NB4 (cell line): ENCODE measurements around the gene DDX20.

ENCODE experiments used
- DNase-seq: peaks from one replicate; pipeline ENCODE4 v3.0.0; 2010; ENCODE audit warnings: low read depth
- H3K4me3 ChIP-seq: one replicate; pipeline ENCODE4 v1.5.1; 2011; ENCODE audit warnings: mild to moderate bottlenecking, low read depth, low read length, moderate library complexity
- MYC ChIP-seq: IDR thresholded peaks from 2 replicates; pipeline ENCODE4 v1.6.1; 2011; ENCODE audit warnings: low read depth, low read length
- POLR2A ChIP-seq: IDR thresholded peaks from 2 replicates; pipeline ENCODE4 v1.6.1; 2011; ENCODE audit warnings: mild to moderate bottlenecking; ENCODE audit not compliant: insufficient read length; ENCODE audit errors: extremely low read depth
- TF ChIP-seq, protein P1 (sequence below): IDR thresholded peaks from 2 replicates; pipeline ENCODE4 v1.6.1; 2011; ENCODE audit warnings: low read depth, low read length
- TF ChIP-seq, protein P2 (sequence below): IDR thresholded peaks from one replicate; pipeline ENCODE4 v1.5.1; 2012; ENCODE audit warnings: low read depth, low read length

Gene DDX20

DNA sequence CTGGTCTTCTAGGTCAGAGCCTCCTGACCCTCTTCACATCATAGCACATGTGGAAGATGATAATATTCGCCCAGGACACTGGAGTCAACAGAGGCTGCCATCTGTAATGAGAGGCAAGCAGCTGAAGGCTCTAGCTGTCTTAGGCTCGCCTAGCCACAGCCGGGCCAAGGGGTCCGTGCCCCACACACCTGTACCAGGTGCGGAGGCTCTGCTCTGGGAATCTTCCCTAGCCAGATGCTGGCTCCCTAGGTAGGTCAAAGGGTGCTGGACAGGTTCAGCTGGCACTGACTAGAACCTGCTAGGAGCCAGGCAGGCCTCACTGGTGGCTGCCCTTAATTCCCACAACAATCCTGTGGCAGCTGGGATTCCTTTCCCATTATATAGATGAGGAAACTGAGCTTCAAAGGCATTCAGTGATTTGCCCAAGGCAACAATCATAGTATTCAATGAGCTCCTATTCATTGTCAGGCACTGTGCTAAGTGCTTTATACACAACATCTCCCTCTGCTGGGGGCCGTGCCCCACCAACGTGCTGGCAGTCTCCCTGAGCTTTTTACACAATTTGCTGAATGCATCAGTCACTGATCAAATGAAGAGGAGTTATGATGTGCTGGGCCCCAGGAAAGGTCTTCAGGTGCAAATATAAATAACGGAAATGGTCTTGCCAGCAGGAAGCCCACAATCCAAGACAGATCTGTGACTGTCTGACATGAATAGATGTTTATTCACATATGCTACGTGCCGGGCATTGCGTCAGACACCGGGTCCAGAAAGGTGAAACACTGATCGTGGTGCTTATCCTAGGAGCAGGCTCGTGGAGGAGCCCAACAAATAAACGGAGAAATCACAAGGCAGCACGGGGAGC, 58.0 kb downstream of the DDX20 start:
- TF ChIP-seq, protein P1, sequence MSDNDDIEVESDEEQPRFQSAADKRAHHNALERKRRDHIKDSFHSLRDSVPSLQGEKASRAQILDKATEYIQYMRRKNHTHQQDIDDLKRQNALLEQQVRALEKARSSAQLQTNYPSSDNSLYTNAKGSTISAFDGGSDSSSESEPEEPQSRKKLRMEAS = no peak
- TF ChIP-seq POLR2A (no peak), MYC (no peak)
- TF ChIP-seq, protein P2, sequence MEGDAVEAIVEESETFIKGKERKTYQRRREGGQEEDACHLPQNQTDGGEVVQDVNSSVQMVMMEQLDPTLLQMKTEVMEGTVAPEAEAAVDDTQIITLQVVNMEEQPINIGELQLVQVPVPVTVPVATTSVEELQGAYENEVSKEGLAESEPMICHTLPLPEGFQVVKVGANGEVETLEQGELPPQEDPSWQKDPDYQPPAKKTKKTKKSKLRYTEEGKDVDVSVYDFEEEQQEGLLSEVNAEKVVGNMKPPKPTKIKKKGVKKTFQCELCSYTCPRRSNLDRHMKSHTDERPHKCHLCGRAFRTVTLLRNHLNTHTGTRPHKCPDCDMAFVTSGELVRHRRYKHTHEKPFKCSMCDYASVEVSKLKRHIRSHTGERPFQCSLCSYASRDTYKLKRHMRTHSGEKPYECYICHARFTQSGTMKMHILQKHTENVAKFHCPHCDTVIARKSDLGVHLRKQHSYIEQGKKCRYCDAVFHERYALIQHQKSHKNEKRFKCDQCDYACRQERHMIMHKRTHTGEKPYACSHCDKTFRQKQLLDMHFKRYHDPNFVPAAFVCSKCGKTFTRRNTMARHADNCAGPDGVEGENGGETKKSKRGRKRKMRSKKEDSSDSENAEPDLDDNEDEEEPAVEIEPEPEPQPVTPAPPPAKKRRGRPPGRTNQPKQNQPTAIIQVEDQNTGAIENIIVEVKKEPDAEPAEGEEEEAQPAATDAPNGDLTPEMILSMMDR = peak; percentile 39
- DNase-seq = peak; percentile 32
- H3K4me3 ChIP-seq = no peak overlapping the region

DNA sequence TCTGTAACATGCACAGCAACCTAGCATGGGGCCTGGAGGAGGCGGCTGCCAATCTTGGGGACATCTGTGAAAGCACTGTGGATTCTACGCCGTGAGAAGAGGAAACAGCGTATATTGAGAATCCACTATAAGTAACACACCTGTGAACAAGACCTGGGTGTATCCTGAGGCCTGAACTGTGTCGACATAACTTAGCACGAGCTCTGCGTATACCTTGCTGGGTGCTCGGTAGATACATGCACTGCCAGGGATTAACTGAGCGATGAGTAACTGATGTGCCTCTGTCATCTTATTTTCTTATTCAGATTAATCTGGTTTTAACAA, 58.6 kb downstream of the DDX20 start:
- TF ChIP-seq, protein P1 = no peak
- TF ChIP-seq, protein P2 = no peak
- TF ChIP-seq MYC (no peak), POLR2A (no peak)
- DNase-seq = no peak
- no peak overlapping the region for H3K4me3 ChIP-seq

DNA sequence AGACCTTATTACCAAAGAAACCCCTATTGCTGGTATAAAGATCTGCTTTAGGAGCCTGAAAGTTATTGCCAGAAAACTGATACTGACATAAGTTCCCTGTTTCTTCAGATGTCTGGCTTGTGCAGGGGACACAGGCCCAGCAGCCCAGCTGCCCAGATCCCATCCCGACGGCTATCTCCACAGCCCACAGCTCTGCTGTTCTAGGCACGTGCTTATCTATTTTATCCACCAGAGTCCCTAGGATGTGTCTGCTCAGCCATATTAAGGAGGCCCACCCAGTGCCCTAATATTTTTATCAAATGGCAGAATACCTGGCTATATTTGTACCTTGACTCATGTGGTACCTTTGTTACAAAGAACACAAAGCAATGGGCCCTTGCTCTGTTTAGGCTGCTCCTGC, 58.9 kb downstream of the DDX20 start:
- TF ChIP-seq, protein P1 = no peak
- TF ChIP-seq POLR2A (no peak), MYC (no peak)
- TF ChIP-seq, protein P2 = no peak
- H3K4me3 ChIP-seq = no peak overlapping the region
- no peak for DNase-seq
